WTC11 (cell line): ENCODE measurements around the gene PCDH20. TPM values are rescaled to one million over a fixed set of nuclear protein-coding genes. Genes with fewer than 3 reads are reported as not detected.

Experiments
- ATAC-seq: fragments of 200-7000 bp; cut with Tn5 transposase; 2 replicates; pipeline ENCODE4 v1.10.0; 2021; ENCODE audit warnings: mild to moderate bottlenecking, moderate library complexity
- Bru-seq: library from RNA; stranded (reverse); fragments of 400-500 nt; gene quantifications from one replicate; lab custom pipeline; 2021; lab: Mats Ljungman, UMichigan
- CTCF ChIA-PET: fragments of 300-600 bp; sonication (Branson Sonifier 250); formaldehyde crosslinking; loops from one replicate; lab custom pipeline; 2021; ENCODE audit warnings: antibody characterized with exemption; lab: Charles Lee
- POLR2A ChIA-PET: fragments of 350-600 bp; sonication (Branson Sonifier 250); formaldehyde crosslinking; loops from one replicate; lab custom pipeline; 2021; ENCODE audit warnings: antibody characterized with exemption; lab: Charles Lee
- DNase-seq: peaks from one replicate; pipeline ENCODE4 v3.0.0; 2021; ENCODE audit warnings: low spot score
- H3K27ac Mint-ChIP-seq: 2 replicates; pipeline ENCODE4 v1.8.0; 2021; ENCODE audit warnings: mixed read lengths
- H3K27me3 Mint-ChIP-seq: 2 replicates; pipeline ENCODE4 v1.8.0; 2021; ENCODE audit warnings: low read depth, mild to moderate bottlenecking, moderate library complexity, mixed read lengths
- H3K36me3 Mint-ChIP-seq: 2 replicates; pipeline ENCODE4 v1.8.0; 2021; ENCODE audit warnings: mixed read lengths
- H3K4me1 Mint-ChIP-seq: 2 replicates; pipeline ENCODE4 v1.8.0; 2022; ENCODE audit warnings: mixed read lengths
- H3K4me3 Mint-ChIP-seq: 2 replicates; pipeline ENCODE4 v1.8.0; 2021; ENCODE audit warnings: mild to moderate bottlenecking, moderate library complexity, mixed read lengths
- H3K9me3 Mint-ChIP-seq: 2 replicates; pipeline ENCODE4 v1.8.0; 2021; ENCODE audit warnings: mixed read lengths
- ESRRA ChIP-seq: sonication (generic); formaldehyde crosslinking; IDR thresholded peaks from 2 replicates; pipeline ENCODE4 v1.8.1; 2022; ENCODE audit warnings: mild to moderate bottlenecking, missing genetic modification reagents, borderline replicate concordance
- FOXJ3 ChIP-seq: sonication (generic); formaldehyde crosslinking; IDR thresholded peaks from 2 replicates; pipeline ENCODE4 v1.9.0; 2021; ENCODE audit warnings: missing genetic modification reagents, mild to moderate bottlenecking, borderline replicate concordance
- RELA ChIP-seq: sonication (generic); formaldehyde crosslinking; IDR thresholded peaks from 2 replicates; pipeline ENCODE4 v1.8.1; 2022; ENCODE audit warnings: missing genetic modification reagents, mild to moderate bottlenecking, borderline replicate concordance
- RORB ChIP-seq: fragments of 250-450 bp; sonication (Bioruptor Pico); IDR thresholded peaks from 2 replicates; pipeline ENCODE4 v1.9.0; 2021; ENCODE audit warnings: mild to moderate bottlenecking
- SMAD3 ChIP-seq: sonication (generic); formaldehyde crosslinking; IDR thresholded peaks from 2 replicates; pipeline ENCODE4 v1.8.0; 2022; ENCODE audit warnings: missing genetic modification reagents, mild to moderate bottlenecking, borderline replicate concordance
- ZNF416 ChIP-seq: fragments of 250-450 bp; sonication (Bioruptor Pico); IDR thresholded peaks from 2 replicates; pipeline ENCODE4 v1.9.0; 2021; ENCODE audit warnings: mild to moderate bottlenecking, inconsistent platforms
- long read RNA-seq, 3 experiments: library from RNA in 1 of 3; library from capped mRNA in 1 of 3; library from polyadenylated mRNA in 1 of 3; unstranded in 2 of 3; stranded (forward) in 1 of 3; transcript quantifications; one replicate each; pipeline ENCODE4 v2.0.0, GENCODE V29; 2021
- total RNA-seq: library from RNA; stranded (reverse); gene quantifications from 3 replicates; pipeline ENCODE4 v1.2.3, GENCODE V29; 2021
- TF ChIP-seq, protein P1 (sequence below): sonication (generic); formaldehyde crosslinking; IDR thresholded peaks from 2 replicates; pipeline ENCODE4 v1.8.1; 2023; ENCODE audit warnings: mild to moderate bottlenecking, missing genetic modification reagents, borderline replicate concordance
- TF ChIP-seq, protein P2 (sequence below): sonication (generic); formaldehyde crosslinking; IDR thresholded peaks from 2 replicates; pipeline ENCODE4 v1.8.1; 2022; ENCODE audit warnings: mild to moderate bottlenecking, moderate library complexity, missing genetic modification reagents
- TF ChIP-seq, protein P3 (sequence below): sonication (generic); formaldehyde crosslinking; IDR thresholded peaks from 2 replicates; pipeline ENCODE4 v1.8.0; 2022; ENCODE audit warnings: mild to moderate bottlenecking, missing genetic modification reagents
- TF ChIP-seq, protein P4 (sequence below): sonication (generic); formaldehyde crosslinking; conservative IDR thresholded peaks from 2 replicates; pipeline ENCODE4 v1.8.1; 2022; ENCODE audit warnings: mild to moderate bottlenecking, missing genetic modification reagents
- TF ChIP-seq, protein P5 (sequence below): sonication (generic); formaldehyde crosslinking; IDR thresholded peaks from 2 replicates; pipeline ENCODE4 v1.8.0; 2023; ENCODE audit warnings: missing genetic modification reagents
- TF ChIP-seq, protein P6 (sequence below): fragments of 250-450 bp; sonication (Bioruptor Pico); IDR thresholded peaks from 2 replicates; pipeline ENCODE4 v1.9.0; 2021; ENCODE audit warnings: mild to moderate bottlenecking
- TF ChIP-seq, protein P7 (sequence below): sonication (generic); formaldehyde crosslinking; IDR thresholded peaks from 2 replicates; pipeline ENCODE4 v1.8.0; 2022; ENCODE audit warnings: mild to moderate bottlenecking, missing genetic modification reagents
- TF ChIP-seq, protein P8 (sequence below): sonication (generic); formaldehyde crosslinking; IDR thresholded peaks from 2 replicates; pipeline ENCODE4 v1.8.0; 2022; ENCODE audit warnings: missing genetic modification reagents
- TF ChIP-seq, protein P9 (sequence below): sonication (generic); formaldehyde crosslinking; IDR thresholded peaks from 2 replicates; pipeline ENCODE4 v1.8.1; 2023; ENCODE audit warnings: mild to moderate bottlenecking, missing genetic modification reagents

Gene PCDH20, protein sequence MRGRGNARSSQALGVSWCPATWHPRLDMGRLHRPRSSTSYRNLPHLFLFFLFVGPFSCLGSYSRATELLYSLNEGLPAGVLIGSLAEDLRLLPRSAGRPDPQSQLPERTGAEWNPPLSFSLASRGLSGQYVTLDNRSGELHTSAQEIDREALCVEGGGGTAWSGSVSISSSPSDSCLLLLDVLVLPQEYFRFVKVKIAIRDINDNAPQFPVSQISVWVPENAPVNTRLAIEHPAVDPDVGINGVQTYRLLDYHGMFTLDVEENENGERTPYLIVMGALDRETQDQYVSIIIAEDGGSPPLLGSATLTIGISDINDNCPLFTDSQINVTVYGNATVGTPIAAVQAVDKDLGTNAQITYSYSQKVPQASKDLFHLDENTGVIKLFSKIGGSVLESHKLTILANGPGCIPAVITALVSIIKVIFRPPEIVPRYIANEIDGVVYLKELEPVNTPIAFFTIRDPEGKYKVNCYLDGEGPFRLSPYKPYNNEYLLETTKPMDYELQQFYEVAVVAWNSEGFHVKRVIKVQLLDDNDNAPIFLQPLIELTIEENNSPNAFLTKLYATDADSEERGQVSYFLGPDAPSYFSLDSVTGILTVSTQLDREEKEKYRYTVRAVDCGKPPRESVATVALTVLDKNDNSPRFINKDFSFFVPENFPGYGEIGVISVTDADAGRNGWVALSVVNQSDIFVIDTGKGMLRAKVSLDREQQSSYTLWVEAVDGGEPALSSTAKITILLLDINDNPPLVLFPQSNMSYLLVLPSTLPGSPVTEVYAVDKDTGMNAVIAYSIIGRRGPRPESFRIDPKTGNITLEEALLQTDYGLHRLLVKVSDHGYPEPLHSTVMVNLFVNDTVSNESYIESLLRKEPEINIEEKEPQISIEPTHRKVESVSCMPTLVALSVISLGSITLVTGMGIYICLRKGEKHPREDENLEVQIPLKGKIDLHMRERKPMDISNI
- total RNA-seq (1.3 to 1.4 TPM (median 1.3 TPM) in 3 replicates), Bru-seq, nascent RNA (percentile 29 among the genes with signal in this experiment)
- long read RNA-seq, experiment 1, full-length matches to known transcripts, result 4 of 4 reads
- long read RNA-seq, experiment 1, partial matches to known transcripts, result 0 of 4 reads
- long read RNA-seq, experiment 1, other reads (novel, unspliced or antisense), result 0 of 4 reads
- long read RNA-seq, experiment 2, full-length matches to known transcripts, result 1 of 2 reads
- long read RNA-seq, experiment 2, partial matches to known transcripts, result 0 of 2 reads
- long read RNA-seq, experiment 2, other reads (novel, unspliced or antisense), result 1 of 2 reads
- long read RNA-seq, experiment 3, full-length matches to known transcripts, result 2 of 2 reads
- long read RNA-seq, experiment 3, partial matches to known transcripts, result 0 of 2 reads
- long read RNA-seq, experiment 3, other reads (novel, unspliced or antisense), result 0 of 2 reads

DNA sequence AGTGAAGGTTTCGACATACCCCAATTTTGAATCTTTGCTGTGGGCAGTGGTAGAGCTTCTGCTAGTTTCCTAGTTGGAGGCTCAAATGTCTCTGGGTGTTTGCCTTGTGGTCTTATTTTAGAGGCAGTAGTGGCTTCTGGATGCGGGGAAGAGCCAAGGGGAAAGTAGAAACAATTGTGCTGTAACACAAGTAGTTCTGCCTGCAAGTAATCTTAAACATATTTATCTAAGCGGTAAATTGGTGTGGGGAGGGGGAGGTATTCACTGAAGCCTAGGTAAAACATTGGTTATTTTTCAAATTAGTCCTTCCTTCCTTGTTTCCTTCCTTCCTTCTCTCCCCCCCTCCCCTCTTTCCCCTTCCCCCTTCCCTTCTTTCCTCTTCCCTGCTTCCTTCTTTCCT lies at the start of gene PCDH20:
TSS of gene PCDH20 (minus strand) at position 101 of the 400 bp plus-strand sequence. CDS start 691 bp downstream, outside the sequence.
- Mint-ChIP-seq H3K27me3 (peaks cover 47% of the 10 kb centered on the region), H3K4me3 (peak within 1 kb of the TSS; percentile 92), H3K9me3 (no peaks in the 10 kb centered on the region), H3K27ac (peak within 1 kb of the TSS; percentile 68; the same call in 1 of the 2 replicates), H3K36me3 (no peaks in the 10 kb centered on the region), H3K4me1 (peaks cover 25% of the 10 kb centered on the region)
- DNase-seq, result no peak
- ChIA-PET POLR2A (interaction anchor here (0.6 kb wide), 1 partner anchor 13 kb away, joined by 4 read pairs; no protein-coding TSS in a partner anchor), CTCF (interaction anchor here (0.6 to 1.8 kb wide), 4 partner anchors 90 to 788 kb away, joined by 3 to 10 read pairs (median 6); no protein-coding TSS in a partner anchor)
- ATAC-seq, result no peak
- TF ChIP-seq, protein P1, sequence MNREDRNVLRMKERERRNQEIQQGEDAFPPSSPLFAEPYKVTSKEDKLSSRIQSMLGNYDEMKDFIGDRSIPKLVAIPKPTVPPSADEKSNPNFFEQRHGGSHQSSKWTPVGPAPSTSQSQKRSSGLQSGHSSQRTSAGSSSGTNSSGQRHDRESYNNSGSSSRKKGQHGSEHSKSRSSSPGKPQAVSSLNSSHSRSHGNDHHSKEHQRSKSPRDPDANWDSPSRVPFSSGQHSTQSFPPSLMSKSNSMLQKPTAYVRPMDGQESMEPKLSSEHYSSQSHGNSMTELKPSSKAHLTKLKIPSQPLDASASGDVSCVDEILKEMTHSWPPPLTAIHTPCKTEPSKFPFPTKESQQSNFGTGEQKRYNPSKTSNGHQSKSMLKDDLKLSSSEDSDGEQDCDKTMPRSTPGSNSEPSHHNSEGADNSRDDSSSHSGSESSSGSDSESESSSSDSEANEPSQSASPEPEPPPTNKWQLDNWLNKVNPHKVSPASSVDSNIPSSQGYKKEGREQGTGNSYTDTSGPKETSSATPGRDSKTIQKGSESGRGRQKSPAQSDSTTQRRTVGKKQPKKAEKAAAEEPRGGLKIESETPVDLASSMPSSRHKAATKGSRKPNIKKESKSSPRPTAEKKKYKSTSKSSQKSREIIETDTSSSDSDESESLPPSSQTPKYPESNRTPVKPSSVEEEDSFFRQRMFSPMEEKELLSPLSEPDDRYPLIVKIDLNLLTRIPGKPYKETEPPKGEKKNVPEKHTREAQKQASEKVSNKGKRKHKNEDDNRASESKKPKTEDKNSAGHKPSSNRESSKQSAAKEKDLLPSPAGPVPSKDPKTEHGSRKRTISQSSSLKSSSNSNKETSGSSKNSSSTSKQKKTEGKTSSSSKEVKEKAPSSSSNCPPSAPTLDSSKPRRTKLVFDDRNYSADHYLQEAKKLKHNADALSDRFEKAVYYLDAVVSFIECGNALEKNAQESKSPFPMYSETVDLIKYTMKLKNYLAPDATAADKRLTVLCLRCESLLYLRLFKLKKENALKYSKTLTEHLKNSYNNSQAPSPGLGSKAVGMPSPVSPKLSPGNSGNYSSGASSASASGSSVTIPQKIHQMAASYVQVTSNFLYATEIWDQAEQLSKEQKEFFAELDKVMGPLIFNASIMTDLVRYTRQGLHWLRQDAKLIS (CRISPR knock-in tag), result no peak
- no peak for TF ChIP-seq ZNF416 (CRISPR knock-in tag)
- TF ChIP-seq, protein P2, sequence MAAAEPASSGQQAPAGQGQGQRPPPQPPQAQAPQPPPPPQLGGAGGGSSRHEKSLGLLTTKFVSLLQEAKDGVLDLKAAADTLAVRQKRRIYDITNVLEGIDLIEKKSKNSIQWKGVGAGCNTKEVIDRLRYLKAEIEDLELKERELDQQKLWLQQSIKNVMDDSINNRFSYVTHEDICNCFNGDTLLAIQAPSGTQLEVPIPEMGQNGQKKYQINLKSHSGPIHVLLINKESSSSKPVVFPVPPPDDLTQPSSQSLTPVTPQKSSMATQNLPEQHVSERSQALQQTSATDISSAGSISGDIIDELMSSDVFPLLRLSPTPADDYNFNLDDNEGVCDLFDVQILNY (CRISPR knock-in tag), result no peak
- TF ChIP-seq, protein P3, sequence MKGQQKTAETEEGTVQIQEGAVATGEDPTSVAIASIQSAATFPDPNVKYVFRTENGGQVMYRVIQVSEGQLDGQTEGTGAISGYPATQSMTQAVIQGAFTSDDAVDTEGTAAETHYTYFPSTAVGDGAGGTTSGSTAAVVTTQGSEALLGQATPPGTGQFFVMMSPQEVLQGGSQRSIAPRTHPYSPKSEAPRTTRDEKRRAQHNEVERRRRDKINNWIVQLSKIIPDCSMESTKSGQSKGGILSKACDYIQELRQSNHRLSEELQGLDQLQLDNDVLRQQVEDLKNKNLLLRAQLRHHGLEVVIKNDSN (CRISPR knock-in tag), result no peak
- no peak for TF ChIP-seq RELA (CRISPR knock-in tag)
- no peak for TF ChIP-seq ESRRA
- no peak for TF ChIP-seq FOXJ3 (CRISPR knock-in tag)
- TF ChIP-seq, protein P4, sequence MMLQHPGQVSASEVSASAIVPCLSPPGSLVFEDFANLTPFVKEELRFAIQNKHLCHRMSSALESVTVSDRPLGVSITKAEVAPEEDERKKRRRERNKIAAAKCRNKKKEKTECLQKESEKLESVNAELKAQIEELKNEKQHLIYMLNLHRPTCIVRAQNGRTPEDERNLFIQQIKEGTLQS (CRISPR knock-in tag), result no peak
- TF ChIP-seq, protein P5, sequence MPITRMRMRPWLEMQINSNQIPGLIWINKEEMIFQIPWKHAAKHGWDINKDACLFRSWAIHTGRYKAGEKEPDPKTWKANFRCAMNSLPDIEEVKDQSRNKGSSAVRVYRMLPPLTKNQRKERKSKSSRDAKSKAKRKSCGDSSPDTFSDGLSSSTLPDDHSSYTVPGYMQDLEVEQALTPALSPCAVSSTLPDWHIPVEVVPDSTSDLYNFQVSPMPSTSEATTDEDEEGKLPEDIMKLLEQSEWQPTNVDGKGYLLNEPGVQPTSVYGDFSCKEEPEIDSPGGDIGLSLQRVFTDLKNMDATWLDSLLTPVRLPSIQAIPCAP, result no peak
- TF ChIP-seq SMAD3 (CRISPR knock-in tag), result no peak
- TF ChIP-seq, protein P6, sequence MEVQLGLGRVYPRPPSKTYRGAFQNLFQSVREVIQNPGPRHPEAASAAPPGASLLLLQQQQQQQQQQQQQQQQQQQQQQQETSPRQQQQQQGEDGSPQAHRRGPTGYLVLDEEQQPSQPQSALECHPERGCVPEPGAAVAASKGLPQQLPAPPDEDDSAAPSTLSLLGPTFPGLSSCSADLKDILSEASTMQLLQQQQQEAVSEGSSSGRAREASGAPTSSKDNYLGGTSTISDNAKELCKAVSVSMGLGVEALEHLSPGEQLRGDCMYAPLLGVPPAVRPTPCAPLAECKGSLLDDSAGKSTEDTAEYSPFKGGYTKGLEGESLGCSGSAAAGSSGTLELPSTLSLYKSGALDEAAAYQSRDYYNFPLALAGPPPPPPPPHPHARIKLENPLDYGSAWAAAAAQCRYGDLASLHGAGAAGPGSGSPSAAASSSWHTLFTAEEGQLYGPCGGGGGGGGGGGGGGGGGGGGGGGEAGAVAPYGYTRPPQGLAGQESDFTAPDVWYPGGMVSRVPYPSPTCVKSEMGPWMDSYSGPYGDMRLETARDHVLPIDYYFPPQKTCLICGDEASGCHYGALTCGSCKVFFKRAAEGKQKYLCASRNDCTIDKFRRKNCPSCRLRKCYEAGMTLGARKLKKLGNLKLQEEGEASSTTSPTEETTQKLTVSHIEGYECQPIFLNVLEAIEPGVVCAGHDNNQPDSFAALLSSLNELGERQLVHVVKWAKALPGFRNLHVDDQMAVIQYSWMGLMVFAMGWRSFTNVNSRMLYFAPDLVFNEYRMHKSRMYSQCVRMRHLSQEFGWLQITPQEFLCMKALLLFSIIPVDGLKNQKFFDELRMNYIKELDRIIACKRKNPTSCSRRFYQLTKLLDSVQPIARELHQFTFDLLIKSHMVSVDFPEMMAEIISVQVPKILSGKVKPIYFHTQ (CRISPR knock-in tag), result no peak
- TF ChIP-seq, protein P7, sequence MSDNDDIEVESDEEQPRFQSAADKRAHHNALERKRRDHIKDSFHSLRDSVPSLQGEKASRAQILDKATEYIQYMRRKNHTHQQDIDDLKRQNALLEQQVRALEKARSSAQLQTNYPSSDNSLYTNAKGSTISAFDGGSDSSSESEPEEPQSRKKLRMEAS (CRISPR knock-in tag), result no peak
- TF ChIP-seq, protein P8, sequence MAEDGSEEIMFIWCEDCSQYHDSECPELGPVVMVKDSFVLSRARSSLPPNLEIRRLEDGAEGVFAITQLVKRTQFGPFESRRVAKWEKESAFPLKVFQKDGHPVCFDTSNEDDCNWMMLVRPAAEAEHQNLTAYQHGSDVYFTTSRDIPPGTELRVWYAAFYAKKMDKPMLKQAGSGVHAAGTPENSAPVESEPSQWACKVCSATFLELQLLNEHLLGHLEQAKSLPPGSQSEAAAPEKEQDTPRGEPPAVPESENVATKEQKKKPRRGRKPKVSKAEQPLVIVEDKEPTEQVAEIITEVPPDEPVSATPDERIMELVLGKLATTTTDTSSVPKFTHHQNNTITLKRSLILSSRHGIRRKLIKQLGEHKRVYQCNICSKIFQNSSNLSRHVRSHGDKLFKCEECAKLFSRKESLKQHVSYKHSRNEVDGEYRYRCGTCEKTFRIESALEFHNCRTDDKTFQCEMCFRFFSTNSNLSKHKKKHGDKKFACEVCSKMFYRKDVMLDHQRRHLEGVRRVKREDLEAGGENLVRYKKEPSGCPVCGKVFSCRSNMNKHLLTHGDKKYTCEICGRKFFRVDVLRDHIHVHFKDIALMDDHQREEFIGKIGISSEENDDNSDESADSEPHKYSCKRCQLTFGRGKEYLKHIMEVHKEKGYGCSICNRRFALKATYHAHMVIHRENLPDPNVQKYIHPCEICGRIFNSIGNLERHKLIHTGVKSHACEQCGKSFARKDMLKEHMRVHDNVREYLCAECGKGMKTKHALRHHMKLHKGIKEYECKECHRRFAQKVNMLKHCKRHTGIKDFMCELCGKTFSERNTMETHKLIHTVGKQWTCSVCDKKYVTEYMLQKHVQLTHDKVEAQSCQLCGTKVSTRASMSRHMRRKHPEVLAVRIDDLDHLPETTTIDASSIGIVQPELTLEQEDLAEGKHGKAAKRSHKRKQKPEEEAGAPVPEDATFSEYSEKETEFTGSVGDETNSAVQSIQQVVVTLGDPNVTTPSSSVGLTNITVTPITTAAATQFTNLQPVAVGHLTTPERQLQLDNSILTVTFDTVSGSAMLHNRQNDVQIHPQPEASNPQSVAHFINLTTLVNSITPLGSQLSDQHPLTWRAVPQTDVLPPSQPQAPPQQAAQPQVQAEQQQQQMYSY (CRISPR knock-in tag), result no peak
- TF ChIP-seq, protein P9, sequence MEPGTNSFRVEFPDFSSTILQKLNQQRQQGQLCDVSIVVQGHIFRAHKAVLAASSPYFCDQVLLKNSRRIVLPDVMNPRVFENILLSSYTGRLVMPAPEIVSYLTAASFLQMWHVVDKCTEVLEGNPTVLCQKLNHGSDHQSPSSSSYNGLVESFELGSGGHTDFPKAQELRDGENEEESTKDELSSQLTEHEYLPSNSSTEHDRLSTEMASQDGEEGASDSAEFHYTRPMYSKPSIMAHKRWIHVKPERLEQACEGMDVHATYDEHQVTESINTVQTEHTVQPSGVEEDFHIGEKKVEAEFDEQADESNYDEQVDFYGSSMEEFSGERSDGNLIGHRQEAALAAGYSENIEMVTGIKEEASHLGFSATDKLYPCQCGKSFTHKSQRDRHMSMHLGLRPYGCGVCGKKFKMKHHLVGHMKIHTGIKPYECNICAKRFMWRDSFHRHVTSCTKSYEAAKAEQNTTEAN (CRISPR knock-in tag), result no peak
- TF ChIP-seq RORB (CRISPR knock-in tag), result no peak
